HG03571 (cell line): ENCODE data around the gene ATF5.

Source experiments
- ATAC-seq: cut with Tn5 transposase; IDR thresholded peaks from one replicate; pipeline ENCODE4 v1.9.1; 2021; ENCODE audit not compliant: unreplicated experiment

Gene ATF5

DNA sequence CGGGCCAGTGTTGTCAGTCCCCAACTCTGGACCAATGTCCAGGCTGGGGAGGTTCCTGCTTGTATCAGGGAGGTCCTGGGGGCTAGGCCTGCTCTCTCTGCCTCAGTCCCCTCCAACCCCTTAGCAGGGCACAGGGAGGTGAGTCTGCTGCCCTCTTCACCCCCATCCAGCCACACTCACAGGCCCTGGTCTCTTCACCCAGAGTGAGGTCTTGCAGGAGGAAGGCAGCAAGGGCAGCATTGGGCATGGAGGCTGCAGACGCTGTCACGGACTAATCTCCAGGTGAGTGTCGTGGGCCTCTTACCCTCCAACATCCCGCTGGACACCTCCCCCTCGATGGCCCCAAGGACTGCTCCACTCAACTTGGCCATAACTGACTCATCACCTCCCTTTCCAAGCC lies 43.8 kb downstream of the ATF5 start:
- ATAC-seq, result no peak

DNA sequence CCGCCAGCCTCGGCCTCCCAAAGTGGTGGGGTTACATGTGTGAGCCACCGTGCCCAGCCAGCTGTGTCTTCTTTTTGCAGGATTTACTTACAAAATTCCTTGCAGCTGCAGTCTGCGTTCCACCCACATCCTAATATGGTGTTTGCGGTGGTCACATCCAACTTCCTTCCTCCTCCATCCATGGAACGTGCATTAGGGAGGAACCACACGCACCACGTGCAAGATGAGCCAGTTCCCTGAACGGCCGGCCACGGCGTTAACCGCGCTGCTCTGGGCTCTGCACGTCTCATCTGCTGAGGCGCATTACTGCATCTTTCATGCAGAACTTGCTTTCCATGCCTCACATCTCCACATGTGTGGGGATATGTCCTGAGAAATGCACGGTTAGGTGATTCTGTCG lies 45.0 kb downstream of the ATF5 start:
- no peak for ATAC-seq

DNA sequence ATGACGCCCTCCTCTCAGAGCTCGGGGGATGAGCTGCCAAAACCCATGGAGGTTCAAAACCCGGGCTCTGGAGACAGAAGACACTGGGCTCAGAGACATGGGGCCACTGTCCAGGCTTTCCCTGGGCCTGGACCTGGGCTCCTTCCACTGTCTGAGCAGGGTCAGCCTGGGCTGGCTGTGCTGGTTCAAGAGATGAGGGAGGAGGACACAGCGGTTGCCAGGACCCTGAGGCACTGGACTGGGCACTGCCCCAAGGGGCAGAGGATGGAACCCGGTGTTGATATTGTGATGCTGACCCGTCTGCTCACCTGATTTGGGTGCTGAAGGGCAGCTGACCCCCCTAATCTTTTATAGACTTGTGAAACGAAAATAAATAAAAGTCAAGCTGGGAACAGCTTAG lies 46.0 kb downstream of the ATF5 start:
- ATAC-seq, result no peak

DNA sequence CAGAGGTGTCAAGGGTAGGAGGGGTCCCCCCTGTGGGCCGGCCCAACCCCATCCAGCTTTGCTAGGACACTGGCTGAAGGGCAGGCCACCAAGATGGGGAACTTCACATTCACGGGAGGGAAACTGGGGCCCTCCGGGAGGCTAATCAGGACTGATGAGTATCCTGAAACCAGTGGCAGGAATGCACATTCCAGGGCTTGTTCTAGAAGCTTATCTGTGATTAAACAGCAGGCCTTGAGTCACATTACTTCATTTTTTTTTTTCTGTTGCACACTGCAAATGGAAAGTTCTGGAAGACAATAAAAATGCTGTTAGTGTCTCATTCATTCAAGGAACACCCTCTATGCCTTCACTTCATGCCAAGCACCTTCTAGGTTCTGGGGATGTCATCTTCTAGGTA lies 47.5 kb downstream of the ATF5 start:
- ATAC-seq, result no peak

DNA sequence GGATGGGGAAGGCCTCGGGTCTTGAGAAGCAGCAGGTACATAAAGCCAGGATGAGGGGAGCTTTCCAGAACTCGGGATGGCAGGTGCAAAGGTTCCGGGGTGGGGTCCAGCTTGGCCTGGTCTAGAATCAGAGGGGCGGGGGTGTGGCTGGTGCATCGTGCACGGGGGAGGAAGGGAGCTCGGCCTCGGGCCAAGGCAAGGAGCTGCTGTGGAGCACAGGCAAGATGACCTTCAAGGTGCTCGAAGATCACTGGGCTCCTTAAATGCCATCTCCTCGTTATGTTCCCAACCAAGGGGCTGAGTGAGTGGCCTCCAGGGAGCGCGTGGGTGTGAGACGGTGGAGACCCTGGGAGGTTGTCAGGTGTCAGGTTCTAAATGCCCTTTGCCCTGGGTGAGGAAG lies 48.1 kb downstream of the ATF5 start:
- ATAC-seq, result no peak

DNA sequence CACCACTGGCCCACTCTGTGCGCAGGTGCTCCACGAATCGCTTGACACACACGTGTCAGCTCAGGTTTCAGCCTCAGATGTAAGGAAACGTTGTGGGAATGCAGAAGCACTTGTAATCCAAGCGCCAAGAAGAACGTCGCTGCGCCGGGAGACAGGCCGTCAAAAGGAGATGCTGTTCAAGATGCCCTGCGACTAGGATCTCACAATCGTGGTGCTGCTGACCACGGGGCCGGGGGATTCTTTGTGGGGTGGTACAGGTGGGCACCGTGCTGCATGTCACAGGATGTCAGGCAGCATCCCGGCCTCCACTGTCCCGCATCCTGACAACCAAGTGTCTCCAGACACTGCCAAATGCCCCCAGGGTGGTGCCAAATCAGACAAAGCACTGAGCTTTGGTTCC lies 48.9 kb downstream of the ATF5 start:
- no peak for ATAC-seq

DNA sequence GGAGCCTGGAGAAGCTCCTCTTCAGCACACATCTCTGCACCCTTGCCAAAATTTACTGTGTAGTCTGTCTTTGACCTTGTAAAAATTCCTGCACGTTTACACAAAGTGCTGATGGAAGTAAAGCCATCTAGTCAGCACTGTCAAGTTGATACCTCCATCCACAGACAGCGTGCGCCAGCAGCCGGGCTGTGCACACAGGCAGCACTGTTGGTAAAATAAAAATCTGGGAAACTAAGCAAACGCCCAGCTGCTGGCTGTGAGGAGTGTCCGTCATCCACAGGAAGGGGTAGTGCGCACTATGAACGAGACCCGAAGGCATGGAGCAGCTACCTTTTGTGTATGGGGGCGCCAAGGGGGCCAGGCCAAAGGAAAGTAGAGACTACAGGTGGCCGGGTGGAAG lies 49.3 kb downstream of the ATF5 start:
- ATAC-seq, result no peak

DNA sequence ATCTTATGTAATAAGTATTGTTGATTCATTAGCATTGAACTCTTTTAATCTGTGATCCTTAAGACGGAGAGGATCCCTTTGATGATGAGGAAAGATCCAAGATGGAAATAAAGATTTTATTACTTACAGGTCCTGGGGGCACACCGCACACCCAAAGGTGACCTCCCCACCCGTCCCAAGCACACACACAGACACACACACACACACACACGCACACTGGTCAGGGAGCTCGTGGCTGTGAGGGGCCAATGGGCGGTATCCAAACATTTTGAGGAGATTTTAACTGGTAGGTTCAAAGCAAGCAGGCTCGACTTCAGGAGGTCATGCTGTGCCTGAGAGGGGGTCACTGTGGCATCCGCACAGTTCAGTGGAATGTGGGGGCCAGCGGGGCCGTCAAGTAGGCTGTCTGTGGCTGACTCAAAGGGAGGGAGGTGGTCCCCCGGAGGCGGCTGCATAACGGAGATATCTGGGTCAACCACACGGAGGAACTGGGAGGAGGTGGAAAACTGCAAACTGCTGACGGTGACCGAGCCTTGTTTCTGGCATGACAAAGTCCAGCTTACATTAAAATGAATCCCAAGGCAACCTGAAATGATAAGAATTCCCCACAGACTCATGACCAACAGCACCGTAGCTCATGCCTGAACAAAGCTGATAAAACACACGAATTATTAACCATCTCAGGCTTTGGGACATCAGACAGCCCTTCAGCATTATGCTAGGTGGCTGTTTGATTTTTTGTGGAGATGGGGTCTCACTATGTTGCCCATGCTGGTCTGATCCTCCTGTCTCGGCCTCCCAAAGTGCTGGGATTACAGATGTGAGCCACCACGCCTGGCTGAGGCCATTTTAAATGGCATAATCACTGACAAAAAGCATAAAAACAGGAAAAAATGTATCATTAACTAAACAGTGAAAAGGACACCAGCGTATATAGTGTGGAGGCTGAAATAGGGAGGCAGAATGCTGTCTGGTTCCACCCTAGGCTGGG lies 52.9 kb downstream of the ATF5 start:
- no peak for ATAC-seq
